IMR-90 (cell line): ENCODE measurements around the gene MAB21L3. TPM values are rescaled to one million over a fixed set of nuclear protein-coding genes. Genes with fewer than 3 reads are reported as not detected.

Source experiments
- ATAC-seq: fragments of 200-7000 bp; cut with Tn5 transposase; 2 replicates; pipeline ENCODE4 v1.9.1; 2020; ENCODE audit warnings: low read depth, mild to moderate bottlenecking, moderate library complexity
- BruUV-seq: library from RNA; stranded (reverse); fragments of 400-500 nt; replicated peaks from 2 replicates; lab custom pipeline; 2021; lab: Mats Ljungman, UMichigan
- CTCF ChIA-PET: fragments of 300-600 bp; formaldehyde crosslinking; extraction: SDS; loops from one replicate; lab custom pipeline; 2021; ENCODE audit warnings: antibody characterized with exemption; lab: Yijun Ruan, JAX
- POLR2A ChIA-PET: fragments of 300-600 bp; sonication (Branson Sonifier 250); formaldehyde crosslinking; loops from one replicate; lab custom pipeline; 2022; ENCODE audit warnings: antibody characterized with exemption; ENCODE audit not compliant: unreplicated experiment; lab: Charles Lee
- DNase-seq: peaks from one replicate; pipeline ENCODE4 v3.0.0; 2013
- H2AFZ ChIP-seq: replicated peaks from 2 replicates; pipeline ENCODE3; 2013; ENCODE audit warnings: low read length, mild to moderate bottlenecking; ENCODE audit not compliant: poor library complexity
- H2AK5ac ChIP-seq: 2 replicates; pipeline ENCODE4 v1.6.1; 2013; ENCODE audit warnings: low read depth, low read length, inconsistent platforms
- H2AK9ac ChIP-seq: replicated peaks from 2 replicates; pipeline ENCODE3; 2013; ENCODE audit warnings: mild to moderate bottlenecking, low read depth, low read length, moderate library complexity; ENCODE audit not compliant: poor library complexity
- H2BK120ac ChIP-seq: 2 replicates; pipeline ENCODE4 v1.6.1; 2013; ENCODE audit warnings: low read depth, low read length, inconsistent platforms
- H2BK15ac ChIP-seq: 3 replicates; pipeline ENCODE4 v1.6.1; 2013; ENCODE audit warnings: low read depth, low read length, inconsistent platforms
- H2BK20ac ChIP-seq: 2 replicates; pipeline ENCODE4 v1.6.1; 2013; ENCODE audit warnings: low read depth, mild to moderate bottlenecking, inconsistent platforms, low read length, moderate library complexity
- H2BK5ac ChIP-seq: 2 replicates; pipeline ENCODE4 v1.6.1; 2013; ENCODE audit warnings: mild to moderate bottlenecking, low read depth, low read length, inconsistent platforms; ENCODE audit not compliant: poor library complexity, severe bottlenecking
- H3K14ac ChIP-seq: replicated peaks from 2 replicates; pipeline ENCODE4 v1.6.1; 2013; ENCODE audit warnings: low read depth, low read length, inconsistent platforms
- H3K18ac ChIP-seq: 2 replicates; pipeline ENCODE4 v1.6.1; 2013; ENCODE audit warnings: low read depth, low read length, control low read depth
- H3K23ac ChIP-seq: 2 replicates; pipeline ENCODE4 v1.6.1; 2013; ENCODE audit warnings: low read depth, low read length, inconsistent platforms
- H3K27ac ChIP-seq: 2 replicates; pipeline ENCODE4 v1.5.1; 2013; ENCODE audit warnings: mild to moderate bottlenecking, control low read depth, low read length; ENCODE audit not compliant: insufficient read depth
- H3K27me3 ChIP-seq: 2 replicates; pipeline ENCODE4 v1.6.1; 2013; ENCODE audit warnings: low read length; ENCODE audit not compliant: control insufficient read depth, insufficient read depth
- H3K36me3 ChIP-seq: 2 replicates; pipeline ENCODE4 v1.6.1; 2013; ENCODE audit warnings: low read length, mixed read lengths; ENCODE audit not compliant: control insufficient read depth, insufficient read depth
- H3K4ac ChIP-seq: 2 replicates; pipeline ENCODE4 v1.6.1; 2013; ENCODE audit warnings: low read depth, low read length, inconsistent platforms
- H3K4me1 ChIP-seq: 2 replicates; pipeline ENCODE4 v1.6.1; 2013; ENCODE audit warnings: low read length, mixed read lengths; ENCODE audit not compliant: control insufficient read depth, insufficient read depth
- H3K4me2 ChIP-seq: 2 replicates; pipeline ENCODE4 v1.6.1; 2013; ENCODE audit warnings: low read depth, mild to moderate bottlenecking, control low read depth, low read length, moderate library complexity
- H3K4me3 ChIP-seq: 2 replicates; pipeline ENCODE4 v1.5.1; 2013; ENCODE audit warnings: low read depth, mild to moderate bottlenecking, control low read depth, low read length, moderate library complexity; ENCODE audit not compliant: insufficient read depth
- H3K56ac ChIP-seq: 2 replicates; pipeline ENCODE4 v1.6.1; 2013; ENCODE audit warnings: low read length, inconsistent platforms; ENCODE audit not compliant: insufficient read depth; ENCODE audit errors: extremely low read depth
- H3K79me1 ChIP-seq, 2 experiments: 2 replicates each; pipeline ENCODE4 v1.6.1; 2013; ENCODE audit warnings: low read length in 2 of 2, inconsistent platforms in 1 of 2, low read depth in 1 of 2
- H3K9ac ChIP-seq: 2 replicates; pipeline ENCODE4 v1.6.1; 2013; ENCODE audit warnings: low read depth, low read length, control low read depth
- H3K9me1 ChIP-seq: 2 replicates; pipeline ENCODE4 v1.6.1; 2013; ENCODE audit warnings: low read length, inconsistent platforms; ENCODE audit not compliant: insufficient read depth
- H3K9me3 ChIP-seq: 2 replicates; pipeline ENCODE4 v1.6.1; 2013; ENCODE audit warnings: low read length; ENCODE audit not compliant: control insufficient read depth, insufficient read depth
- H4K20me1 ChIP-seq: 2 replicates; pipeline ENCODE4 v1.6.1; 2013; ENCODE audit warnings: low read length, inconsistent platforms; ENCODE audit not compliant: insufficient read depth
- H4K5ac ChIP-seq: 2 replicates; pipeline ENCODE4 v1.6.1; 2013; ENCODE audit warnings: mild to moderate bottlenecking, low read depth, low read length, control low read depth
- H4K8ac ChIP-seq, 2 experiments: 2 replicates each; pipeline ENCODE4 v1.6.1; 2013; ENCODE audit warnings: low read depth in 2 of 2, low read length in 2 of 2, control low read depth in 1 of 2, inconsistent platforms in 1 of 2
- H4K91ac ChIP-seq: 2 replicates; pipeline ENCODE4 v1.6.1; 2013; ENCODE audit warnings: low read depth, low read length, inconsistent platforms; ENCODE audit not compliant: insufficient read depth
- BHLHE40 ChIP-seq: fragments of 150-350 bp; IDR thresholded peaks from 2 replicates; pipeline ENCODE4 v1.6.1; 2016; ENCODE audit warnings: mild to moderate bottlenecking, low read depth, low read length
- CEBPB ChIP-seq: IDR thresholded peaks from 2 replicates; pipeline ENCODE4 v1.6.1; 2012; ENCODE audit warnings: low read depth, low read length, improper control_type of control experiment
- CHD1 ChIP-seq: IDR thresholded peaks from 2 replicates; pipeline ENCODE4 v1.6.1; 2012; ENCODE audit warnings: low read depth, low read length, improper control_type of control experiment
- FOS ChIP-seq: fragments of 150-350 bp; IDR thresholded peaks from 2 replicates; pipeline ENCODE4 v1.6.1; 2016; ENCODE audit warnings: low read depth, low read length
- MAFK ChIP-seq: IDR thresholded peaks from 2 replicates; pipeline ENCODE4 v1.6.1; 2012; ENCODE audit warnings: low read depth, low read length, improper control_type of control experiment
- MAZ ChIP-seq: IDR thresholded peaks from 2 replicates; pipeline ENCODE4 v1.6.1; 2012; ENCODE audit warnings: low read depth, mild to moderate bottlenecking, low read length, improper control_type of control experiment, moderate library complexity, borderline replicate concordance
- MXI1 ChIP-seq: IDR thresholded peaks from 2 replicates; pipeline ENCODE4 v1.6.1; 2012; ENCODE audit warnings: low read depth, mild to moderate bottlenecking, low read length, moderate library complexity, borderline replicate concordance
- NFE2L2 ChIP-seq: fragments of 150-350 bp; IDR thresholded peaks from 2 replicates; pipeline ENCODE4 v1.6.1; 2016; ENCODE audit warnings: low read depth, mild to moderate bottlenecking, low read length
- POLR2A ChIP-seq: IDR thresholded peaks from 2 replicates; pipeline ENCODE4 v1.6.1; 2012; ENCODE audit warnings: mild to moderate bottlenecking, low read depth, low read length
- RAD21 ChIP-seq: IDR thresholded peaks from 2 replicates; pipeline ENCODE4 v1.6.1; 2012; ENCODE audit warnings: low read length, improper control_type of control experiment
- RCOR1 ChIP-seq: IDR thresholded peaks from 2 replicates; pipeline ENCODE4 v1.6.1; 2012; ENCODE audit warnings: mild to moderate bottlenecking, low read length, improper control_type of control experiment; ENCODE audit not compliant: insufficient replicate concordance
- RFX5 ChIP-seq: IDR thresholded peaks from 2 replicates; pipeline ENCODE4 v1.8.0; 2012; ENCODE audit warnings: low read depth, mild to moderate bottlenecking, low read length, moderate library complexity
- SMC3 ChIP-seq: fragments of 150-350 bp; IDR thresholded peaks from 2 replicates; pipeline ENCODE4 v1.6.1; 2016; ENCODE audit warnings: low read depth, mild to moderate bottlenecking, antibody characterized with exemption, low read length, moderate library complexity
- WGBS, 2 experiments: methylation state at CpG; one replicate each; pipeline versions ENCODE4 v1.1.5 to v1.1.7; 2013; ENCODE audit warnings: missing lambda C conversion rate in 2 of 2; ENCODE audit not compliant: insufficient read length in 1 of 2; ENCODE audit errors: extremely low coverage in 2 of 2; 5-methylcytosine and 5-hydroxymethylcytosine counted together
- dilution Hi-C: fragments of 300-500 bp; cut with HindIII; formaldehyde crosslinking; loops from one replicate; pipeline ENCODE4 v1.14.3; 2018; ENCODE audit warnings: low sequenced_read_pairs; ENCODE audit not compliant: unreplicated experiment
- in situ Hi-C: fragments of 300-500 bp; cut with MboI; formaldehyde crosslinking; loops from 3 replicates; pipeline ENCODE4 v1.14.3; 2019; ENCODE audit warnings: low sequenced_read_pairs, inconsistent platforms, mixed read lengths
- intact Hi-C: fragments of 100-400 bp; cut with micrococcal nuclease; formaldehyde crosslinking; loops from 2 replicates; pipeline ENCODE4 v1.10.0; 2022
- polyA plus RNA-seq, 3 experiments: library from polyadenylated mRNA; depleted of rRNA; stranded (reverse); fragments of >200 nt; gene quantifications; 2 replicates each; pipeline ENCODE4 v1.2.3, GENCODE V29; 2012; ENCODE audit warnings: low replicate concordance in 1 of 3
- total RNA-seq: library from RNA; depleted of rRNA; stranded (reverse); fragments of >200 nt; gene quantifications from 2 replicates; pipeline ENCODE4 v1.2.3, GENCODE V29; 2012
- TF ChIP-seq, protein P1 (sequence below): fragments of 150-350 bp; IDR thresholded peaks from 2 replicates; pipeline ENCODE4 v1.6.1; 2016; ENCODE audit warnings: low read depth, mild to moderate bottlenecking, low read length, moderate library complexity, borderline replicate concordance
- TF ChIP-seq, protein P2 (sequence below): conservative IDR thresholded peaks from 2 replicates; pipeline ENCODE4 v1.5.1; 2012; ENCODE audit warnings: mild to moderate bottlenecking, low read depth, low read length, improper control_type of control experiment
- TF ChIP-seq, protein P3 (sequence below): fragments of 150-350 bp; IDR thresholded peaks from 2 replicates; pipeline ENCODE4 v1.6.1; 2017; ENCODE audit warnings: mild to moderate bottlenecking, antibody characterized with exemption, low read length, low read depth

The MAB21L3 gene
- total and polyA plus RNA-seq, 2 of the 4 experiments (the other 2 are of a cell fraction), result not detected

DNA sequence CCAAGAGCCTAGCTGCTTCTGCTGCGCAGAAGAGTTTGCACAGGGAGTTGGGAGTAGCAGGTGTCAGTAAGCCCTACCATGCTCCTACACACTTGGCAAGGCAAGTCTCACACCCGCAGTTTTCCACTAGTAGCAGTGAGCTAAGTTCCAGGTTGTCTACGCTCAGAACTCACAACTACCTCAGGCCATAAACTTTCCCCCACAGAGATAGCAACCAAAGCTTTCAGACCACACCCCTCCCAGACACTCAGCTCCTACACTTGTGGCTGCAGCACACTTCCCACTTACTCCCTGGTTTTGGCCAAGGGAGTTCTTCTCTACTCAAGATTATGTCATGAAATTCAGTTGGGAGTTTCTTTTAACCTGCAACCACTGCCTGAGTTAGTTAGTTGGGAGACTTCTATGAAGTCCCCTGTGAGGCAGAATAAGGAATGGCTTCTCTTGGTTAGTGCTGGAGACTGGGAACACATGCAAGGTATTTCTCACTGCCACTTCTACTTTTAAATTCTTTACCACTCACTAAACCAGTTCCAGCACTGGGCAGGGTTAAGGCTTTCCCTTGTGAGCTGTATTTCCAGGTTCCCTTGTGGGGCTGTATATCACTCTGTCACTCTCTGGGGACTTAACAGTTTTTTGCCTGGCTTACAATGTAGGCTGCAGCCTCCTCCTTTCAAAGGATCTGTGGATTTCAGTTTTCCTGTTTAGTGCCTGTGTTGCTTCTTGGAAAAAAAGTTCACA is 18.3 kb upstream of the MAB21L3 start:
- H3K36me3 ChIP-seq, result no peaks in the 10 kb centered on the region
- ChIA-PET CTCF (no interaction called here), POLR2A (no interaction called here)
- no peak overlapping the region for H4K5ac ChIP-seq
- no peaks in the 10 kb centered on the region for H3K9me1 ChIP-seq
- WGBS, 2 experiments, result 63% methylated on average over 1 of the region's 3 CpGs; no CpG with 5 or more reads in 1 of the 2 experiments
- no peak overlapping the region for H3K18ac ChIP-seq
- no peaks in the 10 kb centered on the region for H3K79me1 ChIP-seq
- no peaks in the 10 kb centered on the region for H3K9me3 ChIP-seq
- no peak overlapping the region for H2AFZ ChIP-seq
- no peak overlapping the region for H2BK15ac ChIP-seq
- in situ Hi-C loops, result no loop called here
- H3K27ac ChIP-seq, result no peak overlapping the region
- BruUV-seq, result no TSS peak
- H4K8ac ChIP-seq, result no peak overlapping the region
- no peak overlapping the region for H3K4me3 ChIP-seq
- H2AK5ac ChIP-seq, result no peak overlapping the region
- dilution Hi-C loops, result no loop called here
- TF ChIP-seq FOS, result no peak
- TF ChIP-seq POLR2A, result no peak
- no peak for TF ChIP-seq MAZ
- TF ChIP-seq, protein P1, sequence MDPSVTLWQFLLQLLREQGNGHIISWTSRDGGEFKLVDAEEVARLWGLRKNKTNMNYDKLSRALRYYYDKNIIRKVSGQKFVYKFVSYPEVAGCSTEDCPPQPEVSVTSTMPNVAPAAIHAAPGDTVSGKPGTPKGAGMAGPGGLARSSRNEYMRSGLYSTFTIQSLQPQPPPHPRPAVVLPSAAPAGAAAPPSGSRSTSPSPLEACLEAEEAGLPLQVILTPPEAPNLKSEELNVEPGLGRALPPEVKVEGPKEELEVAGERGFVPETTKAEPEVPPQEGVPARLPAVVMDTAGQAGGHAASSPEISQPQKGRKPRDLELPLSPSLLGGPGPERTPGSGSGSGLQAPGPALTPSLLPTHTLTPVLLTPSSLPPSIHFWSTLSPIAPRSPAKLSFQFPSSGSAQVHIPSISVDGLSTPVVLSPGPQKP, result no peak
- TF ChIP-seq RAD21, result no peak
- no peak for TF ChIP-seq BHLHE40
- no peak for TF ChIP-seq SMC3
- TF ChIP-seq NFE2L2, result no peak
- TF ChIP-seq CHD1, result no peak
- no peak for TF ChIP-seq MAFK
- TF ChIP-seq, protein P2, sequence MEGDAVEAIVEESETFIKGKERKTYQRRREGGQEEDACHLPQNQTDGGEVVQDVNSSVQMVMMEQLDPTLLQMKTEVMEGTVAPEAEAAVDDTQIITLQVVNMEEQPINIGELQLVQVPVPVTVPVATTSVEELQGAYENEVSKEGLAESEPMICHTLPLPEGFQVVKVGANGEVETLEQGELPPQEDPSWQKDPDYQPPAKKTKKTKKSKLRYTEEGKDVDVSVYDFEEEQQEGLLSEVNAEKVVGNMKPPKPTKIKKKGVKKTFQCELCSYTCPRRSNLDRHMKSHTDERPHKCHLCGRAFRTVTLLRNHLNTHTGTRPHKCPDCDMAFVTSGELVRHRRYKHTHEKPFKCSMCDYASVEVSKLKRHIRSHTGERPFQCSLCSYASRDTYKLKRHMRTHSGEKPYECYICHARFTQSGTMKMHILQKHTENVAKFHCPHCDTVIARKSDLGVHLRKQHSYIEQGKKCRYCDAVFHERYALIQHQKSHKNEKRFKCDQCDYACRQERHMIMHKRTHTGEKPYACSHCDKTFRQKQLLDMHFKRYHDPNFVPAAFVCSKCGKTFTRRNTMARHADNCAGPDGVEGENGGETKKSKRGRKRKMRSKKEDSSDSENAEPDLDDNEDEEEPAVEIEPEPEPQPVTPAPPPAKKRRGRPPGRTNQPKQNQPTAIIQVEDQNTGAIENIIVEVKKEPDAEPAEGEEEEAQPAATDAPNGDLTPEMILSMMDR, result no peak
- TF ChIP-seq CEBPB, result no peak
- TF ChIP-seq RCOR1, result no peak
- TF ChIP-seq, protein P3, sequence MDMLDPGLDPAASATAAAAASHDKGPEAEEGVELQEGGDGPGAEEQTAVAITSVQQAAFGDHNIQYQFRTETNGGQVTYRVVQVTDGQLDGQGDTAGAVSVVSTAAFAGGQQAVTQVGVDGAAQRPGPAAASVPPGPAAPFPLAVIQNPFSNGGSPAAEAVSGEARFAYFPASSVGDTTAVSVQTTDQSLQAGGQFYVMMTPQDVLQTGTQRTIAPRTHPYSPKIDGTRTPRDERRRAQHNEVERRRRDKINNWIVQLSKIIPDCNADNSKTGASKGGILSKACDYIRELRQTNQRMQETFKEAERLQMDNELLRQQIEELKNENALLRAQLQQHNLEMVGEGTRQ, result no peak
- no peak for TF ChIP-seq RFX5
- no peak for TF ChIP-seq MXI1
- no peak for DNase-seq
- no peak overlapping the region for H2BK5ac ChIP-seq
- H2BK20ac ChIP-seq, result no peak overlapping the region
- no peak overlapping the region for H2AK9ac ChIP-seq
- no peak overlapping the region for H4K91ac ChIP-seq
- no peak overlapping the region for H3K4ac ChIP-seq
- H3K23ac ChIP-seq, result no peak overlapping the region
- no peak overlapping the region for H3K9ac ChIP-seq
- no peak for ATAC-seq
- no peak overlapping the region for H3K4me2 ChIP-seq
- H2BK120ac ChIP-seq, result no peak overlapping the region
- H3K56ac ChIP-seq, result no peak overlapping the region
- intact Hi-C loops, result no loop called here
- H3K4me1 ChIP-seq, result no peaks in the 10 kb centered on the region
- no peak overlapping the region for H3K14ac ChIP-seq
- no peaks in the 10 kb centered on the region for H3K27me3 ChIP-seq
- H4K20me1 ChIP-seq, result no peaks in the 10 kb centered on the region
